Neural cell (in vitro differentiated cells): ENCODE data around the gene NEURL3. TPM values are rescaled to one million over a fixed set of nuclear protein-coding genes. Genes with fewer than 3 reads are reported as not detected.

Experiments used
- H2AFZ ChIP-seq: fragments of 200-600, 300-800 bp; sonication (generic), shearing (Covaris generic); 2 replicates; pipeline ENCODE4 v1.6.0; 2014; ENCODE audit warnings: low read depth, mild to moderate bottlenecking, antibody characterized with exemption, low read length, moderate library complexity
- H3F3A ChIP-seq: fragments of 200-600 bp; shearing (Covaris generic); 2 replicates; pipeline ENCODE4 v1.6.1; 2016; ENCODE audit warnings: mild to moderate bottlenecking, moderate library complexity, mixed read lengths, antibody characterized with exemption, low read length; ENCODE audit not compliant: insufficient read depth, poor library complexity, severe bottlenecking
- H3K27ac ChIP-seq: fragments of 200-600, 300-800 bp; sonication (generic), shearing (Covaris generic); 2 replicates; pipeline ENCODE4 v1.5.1; 2014; ENCODE audit warnings: mild to moderate bottlenecking, low read length, moderate library complexity
- H3K27me3 ChIP-seq: fragments of 300-800, 200-600 bp; sonication (generic), shearing (Covaris generic); 2 replicates; pipeline ENCODE4 v1.6.0; 2014; ENCODE audit warnings: mild to moderate bottlenecking, low read depth, low read length, moderate library complexity; ENCODE audit not compliant: insufficient read depth
- H3K36me3 ChIP-seq: fragments of 300-800, 200-600 bp; sonication (generic), shearing (Covaris generic); 2 replicates; pipeline ENCODE4 v1.5.1; 2014; ENCODE audit warnings: mild to moderate bottlenecking, antibody characterized with exemption, low read length, moderate library complexity; ENCODE audit not compliant: insufficient read depth
- H3K4me2 ChIP-seq: fragments of 300-800, 200-600 bp; sonication (generic), shearing (Covaris generic); 2 replicates; pipeline ENCODE4 v1.6.0; 2014; ENCODE audit warnings: mild to moderate bottlenecking, low read length
- H3K4me3 ChIP-seq: fragments of 300-800, 200-600 bp; sonication (generic), shearing (Covaris generic); 2 replicates; pipeline ENCODE4 v1.5.1; 2014; ENCODE audit warnings: mild to moderate bottlenecking, low read length, moderate library complexity
- H3K79me2 ChIP-seq: fragments of 200-600 bp; shearing (Covaris generic); replicated peaks from 2 replicates; pipeline ENCODE4 v1.6.0; 2014; ENCODE audit warnings: mild to moderate bottlenecking, low read length, moderate library complexity; ENCODE audit not compliant: insufficient read depth
- H3K9ac ChIP-seq: fragments of 300-800, 200-600 bp; sonication (generic), shearing (Covaris generic); 2 replicates; pipeline ENCODE4 v1.6.1; 2016; ENCODE audit warnings: mild to moderate bottlenecking, low read length, mixed read lengths
- H3K9me2 ChIP-seq: fragments of 200-600 bp; shearing (Covaris generic); 2 replicates; pipeline ENCODE4 v1.6.1; 2016; ENCODE audit warnings: mild to moderate bottlenecking, low read length, mixed read lengths; ENCODE audit not compliant: insufficient read depth
- H3K9me3 ChIP-seq: fragments of 200-600, 300-800 bp; sonication (generic), shearing (Covaris generic); 2 replicates; pipeline ENCODE4 v1.6.1; 2016; ENCODE audit warnings: mild to moderate bottlenecking, mixed run types, low read length, moderate library complexity, mixed read lengths
- H4K20me1 ChIP-seq: fragments of 200-600 bp; shearing (Covaris generic); 2 replicates; pipeline ENCODE4 v1.6.1; 2016; ENCODE audit warnings: mild to moderate bottlenecking, mixed run types; ENCODE audit not compliant: insufficient read depth
- EP300 ChIP-seq: fragments of 450-650 bp; conservative IDR thresholded peaks from 2 replicates; pipeline ENCODE4 v1.6.1; 2014; ENCODE audit warnings: antibody characterized with exemption, mild to moderate bottlenecking, moderate library complexity; ENCODE audit not compliant: poor library complexity, severe bottlenecking
- EZH2 ChIP-seq: fragments of 200-600, 300-800 bp; shearing (Covaris generic), sonication (generic); IDR thresholded peaks from 2 replicates; pipeline ENCODE4 v1.6.1; 2014; ENCODE audit warnings: antibody characterized with exemption, low read length, borderline replicate concordance, mild to moderate bottlenecking; ENCODE audit not compliant: insufficient read depth, poor library complexity, severe bottlenecking
- MXI1 ChIP-seq: fragments of 450-650 bp; conservative IDR thresholded peaks from 2 replicates; pipeline ENCODE4 v1.6.1; 2014; ENCODE audit warnings: antibody characterized with exemption, mild to moderate bottlenecking; ENCODE audit not compliant: poor library complexity, severe bottlenecking
- POLR2AphosphoS5 ChIP-seq: IDR thresholded peaks from 2 replicates; pipeline ENCODE4 v1.6.1; 2012
- RAD21 ChIP-seq: fragments of 450-650 bp; conservative IDR thresholded peaks from 2 replicates; pipeline ENCODE4 v1.6.1; 2014; ENCODE audit warnings: antibody characterized with exemption, mild to moderate bottlenecking, moderate library complexity
- SMC3 ChIP-seq: fragments of 450-650 bp; conservative IDR thresholded peaks from 2 replicates; pipeline ENCODE4 v1.6.1; 2014; ENCODE audit warnings: antibody characterized with exemption, mild to moderate bottlenecking, moderate library complexity; ENCODE audit not compliant: poor library complexity
- TAF1 ChIP-seq: IDR thresholded peaks from 2 replicates; pipeline ENCODE4 v1.6.1; 2012; ENCODE audit warnings: low read depth
- polyA plus RNA-seq: library from polyadenylated mRNA; depleted of rRNA; stranded (reverse); fragments of >200 nt; gene quantifications from 2 replicates; pipeline ENCODE4 v1.2.3, GENCODE V29; 2014
- TF ChIP-seq, protein P1 (sequence below): IDR thresholded peaks from 2 replicates; pipeline ENCODE4 v1.6.1; 2012; ENCODE audit warnings: borderline replicate concordance
- TF ChIP-seq, protein P2 (sequence below): fragments of 450-650 bp; IDR thresholded peaks from 2 replicates; pipeline ENCODE4 v1.5.1; 2014; ENCODE audit warnings: antibody characterized with exemption, mild to moderate bottlenecking, moderate library complexity; ENCODE audit not compliant: poor library complexity, severe bottlenecking

Gene NEURL3
- polyA plus RNA-seq, 1 donor from 2014 or later = not detected

- no peaks in the 10 kb centered on the region for H4K20me1 ChIP-seq
- no peak overlapping the region for H3K9ac ChIP-seq
- no peaks in the 10 kb centered on the region for H3K79me2 ChIP-seq
- H3K27me3 ChIP-seq = no peaks in the 10 kb centered on the region
- H3K36me3 ChIP-seq = no peaks in the 10 kb centered on the region
- no peak overlapping the region for H2AFZ ChIP-seq
- no peak overlapping the region for H3K4me3 ChIP-seq
- no peaks in the 10 kb centered on the region for H3K9me2 ChIP-seq
- no peaks in the 10 kb centered on the region for H3F3A ChIP-seq
- no peak overlapping the region for H3K27ac ChIP-seq
- no peak for TF ChIP-seq EZH2
- TF ChIP-seq, protein P1, sequence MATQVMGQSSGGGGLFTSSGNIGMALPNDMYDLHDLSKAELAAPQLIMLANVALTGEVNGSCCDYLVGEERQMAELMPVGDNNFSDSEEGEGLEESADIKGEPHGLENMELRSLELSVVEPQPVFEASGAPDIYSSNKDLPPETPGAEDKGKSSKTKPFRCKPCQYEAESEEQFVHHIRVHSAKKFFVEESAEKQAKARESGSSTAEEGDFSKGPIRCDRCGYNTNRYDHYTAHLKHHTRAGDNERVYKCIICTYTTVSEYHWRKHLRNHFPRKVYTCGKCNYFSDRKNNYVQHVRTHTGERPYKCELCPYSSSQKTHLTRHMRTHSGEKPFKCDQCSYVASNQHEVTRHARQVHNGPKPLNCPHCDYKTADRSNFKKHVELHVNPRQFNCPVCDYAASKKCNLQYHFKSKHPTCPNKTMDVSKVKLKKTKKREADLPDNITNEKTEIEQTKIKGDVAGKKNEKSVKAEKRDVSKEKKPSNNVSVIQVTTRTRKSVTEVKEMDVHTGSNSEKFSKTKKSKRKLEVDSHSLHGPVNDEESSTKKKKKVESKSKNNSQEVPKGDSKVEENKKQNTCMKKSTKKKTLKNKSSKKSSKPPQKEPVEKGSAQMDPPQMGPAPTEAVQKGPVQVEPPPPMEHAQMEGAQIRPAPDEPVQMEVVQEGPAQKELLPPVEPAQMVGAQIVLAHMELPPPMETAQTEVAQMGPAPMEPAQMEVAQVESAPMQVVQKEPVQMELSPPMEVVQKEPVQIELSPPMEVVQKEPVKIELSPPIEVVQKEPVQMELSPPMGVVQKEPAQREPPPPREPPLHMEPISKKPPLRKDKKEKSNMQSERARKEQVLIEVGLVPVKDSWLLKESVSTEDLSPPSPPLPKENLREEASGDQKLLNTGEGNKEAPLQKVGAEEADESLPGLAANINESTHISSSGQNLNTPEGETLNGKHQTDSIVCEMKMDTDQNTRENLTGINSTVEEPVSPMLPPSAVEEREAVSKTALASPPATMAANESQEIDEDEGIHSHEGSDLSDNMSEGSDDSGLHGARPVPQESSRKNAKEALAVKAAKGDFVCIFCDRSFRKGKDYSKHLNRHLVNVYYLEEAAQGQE = no peak
- TF ChIP-seq EP300 = no peak
- no peak for TF ChIP-seq RAD21
- no peak for TF ChIP-seq SMC3
- TF ChIP-seq TAF1 = no peak
- no peak overlapping the region for H3K4me2 ChIP-seq
- no peaks in the 10 kb centered on the region for H3K9me3 ChIP-seq
Measured at GRCh38 chr2:96449637-96450036, 55.5 kb downstream of the NEURL3 start.

- no peak overlapping the region for H2AFZ ChIP-seq
- no peak overlapping the region for H3K4me3 ChIP-seq
- no peak overlapping the region for H3K4me2 ChIP-seq
- H3K27ac ChIP-seq = no peak overlapping the region
- no peaks in the 10 kb centered on the region for H3K9me3 ChIP-seq
- H3K27me3 ChIP-seq = no peaks in the 10 kb centered on the region
- H3K79me2 ChIP-seq = no peaks in the 10 kb centered on the region
- no peaks in the 10 kb centered on the region for H3F3A ChIP-seq
- no peaks in the 10 kb centered on the region for H3K9me2 ChIP-seq
- H3K36me3 ChIP-seq = no peaks in the 10 kb centered on the region
- no peaks in the 10 kb centered on the region for H4K20me1 ChIP-seq
- H3K9ac ChIP-seq = no peak overlapping the region
- TF ChIP-seq POLR2AphosphoS5 (no peak), SMC3 (no peak), EP300 (no peak), MXI1 (no peak), TAF1 (no peak), RAD21 (no peak)
- TF ChIP-seq, protein P1 = no peak
- TF ChIP-seq, protein P2, sequence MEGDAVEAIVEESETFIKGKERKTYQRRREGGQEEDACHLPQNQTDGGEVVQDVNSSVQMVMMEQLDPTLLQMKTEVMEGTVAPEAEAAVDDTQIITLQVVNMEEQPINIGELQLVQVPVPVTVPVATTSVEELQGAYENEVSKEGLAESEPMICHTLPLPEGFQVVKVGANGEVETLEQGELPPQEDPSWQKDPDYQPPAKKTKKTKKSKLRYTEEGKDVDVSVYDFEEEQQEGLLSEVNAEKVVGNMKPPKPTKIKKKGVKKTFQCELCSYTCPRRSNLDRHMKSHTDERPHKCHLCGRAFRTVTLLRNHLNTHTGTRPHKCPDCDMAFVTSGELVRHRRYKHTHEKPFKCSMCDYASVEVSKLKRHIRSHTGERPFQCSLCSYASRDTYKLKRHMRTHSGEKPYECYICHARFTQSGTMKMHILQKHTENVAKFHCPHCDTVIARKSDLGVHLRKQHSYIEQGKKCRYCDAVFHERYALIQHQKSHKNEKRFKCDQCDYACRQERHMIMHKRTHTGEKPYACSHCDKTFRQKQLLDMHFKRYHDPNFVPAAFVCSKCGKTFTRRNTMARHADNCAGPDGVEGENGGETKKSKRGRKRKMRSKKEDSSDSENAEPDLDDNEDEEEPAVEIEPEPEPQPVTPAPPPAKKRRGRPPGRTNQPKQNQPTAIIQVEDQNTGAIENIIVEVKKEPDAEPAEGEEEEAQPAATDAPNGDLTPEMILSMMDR = no peak
Measured at GRCh38 chr2:96449174-96449573, 56.0 kb downstream of the NEURL3 start.
